Stimulated activated CD8-positive, alpha-beta memory T cell treated with anti-CD3 and anti-CD28 coated beads, Interleukin-12 subunit alpha, Interleukin-12 subunit beta, amount 100 ng/mL, for 24 hours (primary cell): ENCODE results near the gene CERS3.
"Not testable (repeated sequence)": the region's sequence is repeated elsewhere in the genome, so short reads cannot be mapped to it uniquely, and the experiment has no call there.

Experiments used
- DNase-seq: peaks from one replicate; pipeline ENCODE4 v3.0.0-alpha.2; 2020; ENCODE audit errors: extremely low read depth

Gene CERS3

GRCh38 chr15:100464888-100465287 is 63.9 kb downstream of the CERS3 start:
- DNase-seq, result no peak

GRCh38 chr15:100464256-100464655 is 64.5 kb downstream of the CERS3 start:
- DNase-seq, result no peak

GRCh38 chr15:100463515-100463914 is 65.2 kb downstream of the CERS3 start:
- DNase-seq, result no peak

GRCh38 chr15:100461049-100461448 is 67.7 kb downstream of the CERS3 start:
- DNase-seq, result no peak

GRCh38 chr15:100457201-100457600 is 71.5 kb downstream of the CERS3 start:
- DNase-seq, result no peak

DNA sequence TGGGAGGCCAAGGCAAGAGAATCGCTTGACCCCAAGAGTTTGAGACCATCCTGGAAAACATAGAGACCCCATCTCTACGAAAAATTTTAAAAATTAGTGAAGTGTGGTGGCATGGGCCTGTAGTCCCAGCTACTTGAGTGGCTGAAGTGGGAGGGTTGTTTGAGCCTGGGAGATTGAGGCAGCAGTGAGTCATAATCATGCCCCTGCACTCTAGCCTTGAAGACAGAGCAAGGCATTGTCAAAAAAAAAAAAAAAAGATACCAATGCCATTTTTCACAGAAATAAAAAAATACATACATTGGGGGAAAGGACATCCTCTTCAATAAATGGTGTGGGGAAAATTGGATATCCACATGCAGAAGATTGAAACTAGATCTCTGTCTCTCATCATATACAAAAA is 74.6 kb downstream of the CERS3 start:
- no peak for DNase-seq

DNA sequence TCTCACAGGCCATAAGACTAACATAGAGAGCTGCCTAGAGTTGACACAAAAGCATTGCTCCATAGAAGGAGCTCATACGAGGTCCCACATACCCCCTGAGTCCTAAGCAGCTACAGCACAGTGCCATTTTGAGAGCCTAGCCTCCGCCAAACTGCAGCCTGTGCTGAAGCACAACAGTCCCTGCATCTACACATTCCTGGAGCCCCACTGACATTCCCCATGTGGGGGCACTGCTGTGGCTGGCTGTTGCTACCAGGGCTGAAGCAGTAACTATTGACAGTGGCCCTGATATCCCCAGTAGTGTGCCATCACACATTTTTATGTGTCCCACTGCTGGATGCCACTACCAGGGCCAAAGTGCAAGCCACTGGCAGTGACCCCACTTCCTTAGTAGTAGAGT is 80.3 kb downstream of the CERS3 start:
- no peak for DNase-seq

- not testable (repeated sequence) for DNase-seq
Observed at GRCh38 chr15:100441063-100441462, 87.7 kb downstream of the CERS3 start.

DNA sequence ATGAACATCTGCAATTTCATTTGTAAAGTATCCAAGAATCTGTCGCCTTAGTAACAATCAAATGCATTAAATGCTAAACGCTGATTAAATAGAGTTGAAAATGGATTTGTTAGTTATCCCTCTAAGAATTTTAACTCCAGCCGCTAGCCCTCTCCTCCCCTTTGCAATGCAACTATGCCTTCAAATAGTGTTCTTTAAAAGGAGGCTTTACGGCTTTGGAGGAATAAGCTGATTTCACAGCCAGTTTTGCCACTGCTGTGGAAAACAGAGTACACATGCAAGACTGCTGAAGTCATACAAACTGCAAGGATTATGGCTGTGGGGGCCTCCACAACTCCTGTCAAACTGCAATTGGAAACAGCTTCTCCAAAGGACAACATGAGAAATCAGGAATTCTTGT is 89.2 kb downstream of the CERS3 start:
- DNase-seq, result no peak

GRCh38 chr15:100438570-100438969 is 90.2 kb downstream of the CERS3 start:
- DNase-seq, result no peak

- DNase-seq, result no peak
Observed at GRCh38 chr15:100437261-100437660, 91.5 kb downstream of the CERS3 start.

GRCh38 chr15:100434561-100434960 is 94.2 kb downstream of the CERS3 start:
- no peak for DNase-seq

DNA sequence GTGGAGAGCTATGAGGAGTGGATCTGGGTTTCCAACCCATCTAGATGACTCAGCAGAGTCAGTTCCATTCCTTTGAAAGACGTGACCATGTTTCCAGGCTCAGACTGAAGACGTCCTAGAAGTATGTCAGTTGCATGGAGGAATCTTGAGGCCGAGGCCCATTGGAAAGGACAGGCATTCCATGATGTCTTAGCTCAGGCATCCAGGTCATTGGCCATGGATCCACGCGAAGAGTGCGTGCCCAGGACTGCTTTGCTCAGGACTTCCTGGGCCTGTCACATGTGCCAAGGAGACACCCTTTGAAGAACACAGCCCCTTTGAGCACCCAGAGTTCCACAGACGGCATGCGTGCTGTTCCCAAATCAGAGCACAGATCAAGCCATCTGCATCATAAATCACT is 94.7 kb downstream of the CERS3 start:
- DNase-seq, result no peak

- DNase-seq, result no peak
Observed at GRCh38 chr15:100433304-100433703, 95.4 kb downstream of the CERS3 start.

DNA sequence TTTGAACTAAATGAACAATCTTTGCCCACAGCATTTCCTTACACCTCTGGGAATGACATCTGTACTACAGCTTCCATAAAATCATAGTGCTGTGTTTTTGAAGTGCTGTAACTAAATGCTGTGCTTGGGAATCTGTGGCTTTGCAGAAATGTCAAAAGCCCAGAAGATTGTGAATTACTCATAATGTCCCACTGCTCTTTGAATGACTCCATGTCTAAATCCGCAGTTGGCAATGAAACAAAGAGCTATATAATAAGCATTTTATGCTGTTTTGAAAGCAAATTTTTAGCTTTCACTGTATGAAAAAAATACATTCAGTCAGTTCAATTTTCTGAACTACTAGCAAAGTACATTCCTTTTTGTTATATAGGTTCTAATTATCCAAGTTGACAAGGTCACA is 98.3 kb downstream of the CERS3 start:
- DNase-seq, result no peak

- DNase-seq, result no peak
Observed at GRCh38 chr15:100429116-100429728, 99.5 kb downstream of the CERS3 start.

DNA sequence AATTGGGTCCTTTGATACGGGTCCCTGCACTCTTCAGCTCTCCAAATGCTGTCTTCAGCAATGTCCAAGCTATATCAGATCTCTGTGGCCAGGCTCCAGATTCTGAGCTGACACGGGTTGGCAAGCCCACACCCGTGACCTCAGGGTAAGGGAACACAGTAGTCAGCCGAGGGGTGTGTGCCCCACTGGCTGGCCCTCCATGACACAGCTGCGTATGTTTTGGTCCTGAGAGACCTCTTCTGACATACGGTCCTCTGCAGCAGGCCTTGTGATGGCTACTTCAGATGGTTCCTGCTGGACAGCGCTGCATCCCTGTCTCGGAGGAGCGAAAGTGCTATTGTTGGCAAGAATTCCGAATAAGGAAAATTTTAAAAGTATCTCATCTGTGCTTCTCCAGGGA is 101.8 kb downstream of the CERS3 start:
- DNase-seq, result no peak

DNA sequence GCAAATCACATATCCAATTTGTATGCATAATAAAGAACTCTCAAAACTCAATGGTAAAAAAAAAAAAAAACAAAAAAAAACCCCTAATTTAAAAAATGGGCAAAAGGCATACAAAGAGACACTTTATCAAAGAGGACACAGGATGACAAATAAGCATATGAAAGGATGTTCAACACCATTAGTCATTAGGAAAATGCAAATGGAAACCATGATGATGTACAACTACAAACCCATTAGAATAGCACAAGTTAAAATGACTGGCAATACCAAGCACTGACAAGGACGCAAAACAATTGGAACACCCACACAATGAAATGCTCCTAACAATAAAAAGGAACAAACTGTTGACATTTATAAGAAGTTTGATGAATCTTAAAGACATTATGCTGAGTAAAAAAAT is 123.6 kb downstream of the CERS3 start:
- no peak for DNase-seq

DNA sequence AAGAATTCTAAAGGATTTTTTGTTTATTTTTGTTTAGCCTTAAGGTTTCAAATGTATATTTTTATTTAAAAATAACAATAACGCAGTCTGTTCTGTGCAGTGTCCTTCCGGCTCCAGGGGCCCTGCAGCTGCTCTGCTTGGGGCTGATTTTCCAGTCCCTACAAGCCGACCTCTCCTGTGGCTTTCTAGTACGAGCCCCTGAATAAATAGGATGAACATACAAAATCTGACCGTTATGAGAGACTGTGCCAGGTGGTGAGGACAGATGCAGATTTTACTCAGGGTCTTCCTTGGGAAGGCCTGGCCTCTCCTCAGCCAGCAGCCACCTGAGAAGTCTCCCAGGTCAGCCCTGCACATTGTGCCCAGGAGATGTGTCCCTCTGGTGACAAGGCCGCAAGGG is 127.8 kb downstream of the CERS3 start:
- DNase-seq, result no peak

DNA sequence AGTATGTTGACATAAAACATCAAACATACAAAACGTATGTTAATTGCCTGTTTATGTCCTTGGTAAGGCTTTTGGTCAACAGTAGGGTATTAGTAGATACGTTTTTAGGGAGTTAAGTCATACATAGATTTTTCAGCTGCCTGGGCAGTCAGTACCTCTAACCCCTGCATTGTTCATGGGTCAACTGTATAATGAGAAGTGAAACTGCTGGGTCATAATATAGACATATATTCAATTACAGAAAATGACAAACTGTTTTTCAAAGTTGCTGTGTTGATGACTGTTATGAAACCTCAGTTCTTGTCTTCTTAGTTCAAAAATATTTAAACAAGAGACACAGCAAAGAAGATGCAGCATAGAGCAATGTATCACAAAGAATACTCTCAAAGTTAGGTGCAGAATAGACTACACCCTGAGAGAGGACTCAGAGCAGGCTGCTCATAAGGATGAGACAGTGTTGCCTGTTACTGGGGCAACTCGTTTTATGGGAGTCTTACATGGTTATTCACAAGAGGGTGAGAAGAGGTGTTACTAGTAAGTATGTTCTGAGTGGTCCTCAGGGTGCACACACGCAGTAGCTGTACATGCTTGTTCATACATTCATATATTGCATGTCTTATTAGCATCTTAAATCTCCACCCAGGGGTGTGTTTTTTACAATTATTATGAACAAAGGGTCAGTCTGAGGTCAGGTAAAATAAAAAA is 133.9 kb downstream of the CERS3 start:
- no peak for DNase-seq

DNA sequence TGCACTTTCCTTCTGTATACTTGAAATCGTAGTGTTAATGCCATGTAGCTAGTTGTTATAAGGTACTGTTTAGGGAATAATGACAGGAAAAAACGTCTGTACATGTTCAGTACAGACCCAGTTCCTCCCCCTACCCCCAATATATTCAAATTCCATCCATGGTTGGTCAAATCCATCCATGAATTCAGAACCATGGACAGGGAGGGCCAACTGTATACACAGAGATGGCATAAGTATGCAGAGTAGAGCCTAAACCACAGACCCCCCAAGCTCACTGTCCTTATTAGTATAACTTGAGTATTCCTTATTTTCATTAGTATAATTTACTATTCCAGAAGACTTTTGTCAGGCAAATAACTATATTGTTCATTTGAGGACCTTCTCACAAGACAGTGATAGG is 135.7 kb downstream of the CERS3 start:
- no peak for DNase-seq

GRCh38 chr15:100385300-100386050 is 143.3 kb downstream of the CERS3 start:
- DNase-seq, result no peak

- no peak for DNase-seq
Observed at GRCh38 chr15:100384108-100384410, 144.7 kb downstream of the CERS3 start.
